D341Med (cell line): Measurements from ENCODE around the gene SUN2.

Source experiments
- DNase-seq: peaks from one replicate; pipeline ENCODE4 v3.0.0; 2012; ENCODE audit warnings: low spot score

Gene SUN2

DNA sequence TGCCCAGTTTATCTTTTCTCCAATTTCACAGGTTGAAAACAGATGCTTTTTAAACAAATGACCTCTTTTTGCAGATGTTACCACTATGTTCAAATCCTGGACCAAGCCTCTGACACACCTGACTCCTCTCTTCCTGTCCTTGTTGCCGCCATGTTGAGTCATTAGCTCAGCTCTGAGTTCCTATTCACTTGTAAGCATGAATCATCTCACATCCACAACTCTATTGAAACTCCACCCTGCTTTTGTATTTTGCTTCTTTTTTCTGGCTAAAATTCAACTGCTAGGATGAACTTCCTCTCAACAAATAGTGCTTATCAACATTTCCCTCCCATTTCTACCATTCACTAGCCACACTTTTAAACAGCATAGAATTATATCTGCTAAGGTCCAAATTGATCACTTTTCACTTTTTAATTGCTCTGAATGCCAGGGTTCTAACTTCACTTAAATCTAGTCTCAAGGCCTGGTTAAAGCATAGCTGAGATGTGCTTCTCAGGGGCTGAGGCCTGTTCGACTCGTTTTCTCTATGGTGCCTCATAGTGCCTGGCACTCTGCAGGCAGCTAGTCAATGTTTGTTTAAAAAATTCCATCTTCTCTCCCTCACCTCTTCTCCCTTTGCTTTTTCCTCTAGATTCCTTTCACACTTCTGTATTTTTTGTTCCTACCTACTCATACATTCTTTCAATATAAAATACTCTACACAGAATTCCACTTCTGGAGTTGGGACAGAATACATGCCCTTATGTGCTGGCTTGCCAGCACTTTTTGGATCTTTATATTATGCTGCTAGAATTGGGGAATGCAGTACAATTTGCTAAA lies 59.0 kb downstream of the SUN2 start:
- no peak for DNase-seq

DNA sequence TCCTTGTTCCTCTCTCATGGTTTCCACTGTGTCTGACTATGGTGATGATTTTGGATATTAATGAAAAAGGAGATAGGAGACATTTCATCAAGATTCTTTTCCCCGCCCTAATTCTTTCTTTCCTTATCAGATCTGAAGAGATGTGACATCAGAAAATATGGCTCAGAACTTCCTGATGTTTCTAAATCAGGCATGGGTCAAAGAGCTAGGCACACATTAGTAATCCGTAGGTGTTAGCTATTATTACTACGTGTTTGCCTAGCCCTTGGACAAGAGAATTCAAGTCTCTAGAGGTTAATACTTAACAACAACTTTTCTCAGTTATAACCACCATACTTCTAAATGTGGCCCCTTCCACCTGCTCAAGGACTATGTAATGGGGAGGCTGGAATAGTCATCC lies 60.9 kb downstream of the SUN2 start:
- no peak for DNase-seq

DNA sequence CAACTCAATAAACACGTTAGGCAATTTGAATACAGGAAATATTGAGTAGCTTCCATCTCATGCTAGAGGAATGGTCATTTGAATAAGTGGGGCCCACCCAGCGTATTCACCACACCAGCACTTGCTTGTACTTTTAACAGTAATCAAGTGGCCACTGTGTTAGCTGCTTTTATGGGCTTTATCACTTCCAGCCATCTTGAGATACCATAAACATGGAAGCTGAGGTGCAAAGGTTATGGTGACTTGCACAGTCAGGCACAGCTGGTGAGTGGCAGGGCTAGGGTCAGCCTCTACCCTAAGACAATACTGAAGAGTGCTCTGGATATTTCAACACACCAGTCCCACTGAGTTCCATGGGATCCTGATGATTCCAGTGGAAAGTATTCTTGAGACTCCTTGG lies 61.7 kb downstream of the SUN2 start:
- DNase-seq, result no peak

DNA sequence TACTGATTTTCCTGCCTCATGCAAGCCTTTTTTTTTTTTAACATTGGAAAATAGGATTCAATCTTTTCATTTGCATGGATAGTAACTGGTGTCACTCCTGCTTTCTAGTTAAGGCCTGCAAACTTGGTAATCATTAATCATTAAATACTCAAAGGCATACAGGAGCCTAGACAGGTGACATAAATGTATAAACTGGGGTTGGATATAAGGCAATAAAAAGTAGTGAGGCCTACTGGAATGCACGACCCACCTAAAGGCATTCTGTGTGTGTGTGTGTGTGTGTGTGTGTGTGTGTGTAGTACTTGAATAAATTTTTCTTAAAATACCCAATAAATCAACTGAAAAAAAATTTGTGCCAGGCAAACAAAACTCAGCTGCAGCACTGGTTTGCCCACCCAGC lies 66.1 kb downstream of the SUN2 start:
- no peak for DNase-seq

DNA sequence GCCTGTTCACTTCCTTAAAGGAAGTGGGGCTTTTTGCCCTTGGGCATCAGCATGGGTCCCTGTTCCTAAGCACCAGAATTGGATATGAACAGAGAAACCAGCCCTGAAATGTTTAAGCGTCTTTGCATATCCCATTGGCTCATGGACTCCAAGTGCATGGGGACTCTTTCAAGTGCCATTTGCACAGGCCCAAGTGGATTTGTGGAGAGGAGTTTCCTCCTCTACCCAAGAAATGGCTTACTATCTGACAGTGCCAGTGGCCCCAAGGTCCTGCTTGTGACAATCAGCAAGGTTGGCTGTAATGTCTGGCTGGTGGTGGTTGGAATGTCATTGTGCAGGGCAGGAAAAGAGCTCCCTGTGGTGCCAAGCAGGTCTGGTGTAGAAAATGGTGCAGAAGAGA lies 70.0 kb downstream of the SUN2 start:
- no peak for DNase-seq

DNA sequence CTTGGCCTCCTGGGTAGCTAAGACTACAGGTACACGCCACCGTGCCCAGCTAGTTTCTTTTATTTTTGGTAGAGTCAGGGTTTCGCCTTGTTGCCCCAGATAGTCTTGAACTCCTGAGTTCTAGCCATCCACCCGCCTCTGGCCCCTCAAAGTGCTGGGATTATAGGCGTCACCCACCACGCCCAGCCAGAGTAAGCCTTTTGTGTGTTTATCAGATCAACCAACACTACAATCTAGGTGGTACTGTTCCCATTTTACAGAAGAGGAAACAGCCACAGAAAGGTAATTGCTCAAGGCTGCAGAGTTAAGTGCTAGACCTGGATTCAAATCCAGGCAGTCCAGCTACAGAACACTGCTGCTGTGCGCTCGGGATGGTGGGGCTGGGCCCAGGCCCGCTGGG lies 70.9 kb downstream of the SUN2 start:
- no peak for DNase-seq
